ENCODE data around the gene PKD2.

DNA sequence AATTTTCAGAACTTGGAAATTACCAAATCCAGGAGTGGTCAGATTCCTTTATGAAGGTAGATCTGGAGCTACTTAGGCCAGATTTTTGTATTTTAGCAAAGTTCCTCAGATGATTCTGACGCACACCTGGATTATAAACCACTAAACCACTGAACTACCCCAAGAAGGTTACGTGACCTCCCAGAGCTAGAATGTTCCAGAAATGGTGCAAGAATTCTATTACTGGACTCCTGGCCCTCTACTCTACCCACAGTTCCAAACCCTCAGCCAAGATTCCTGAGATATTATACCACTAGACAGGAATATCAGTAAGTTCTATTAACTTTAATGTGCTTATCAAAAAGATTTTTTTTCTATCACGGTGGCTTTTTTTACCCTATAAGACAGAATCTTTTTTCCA lies 83.9 kb downstream of the PKD2 start:
- no peak for TF ChIP-seq POLR2A (IDR thresholded peaks at IDR 0.05; ENCODE audit: low read depth)
- TF ChIP-seq, protein P1, sequence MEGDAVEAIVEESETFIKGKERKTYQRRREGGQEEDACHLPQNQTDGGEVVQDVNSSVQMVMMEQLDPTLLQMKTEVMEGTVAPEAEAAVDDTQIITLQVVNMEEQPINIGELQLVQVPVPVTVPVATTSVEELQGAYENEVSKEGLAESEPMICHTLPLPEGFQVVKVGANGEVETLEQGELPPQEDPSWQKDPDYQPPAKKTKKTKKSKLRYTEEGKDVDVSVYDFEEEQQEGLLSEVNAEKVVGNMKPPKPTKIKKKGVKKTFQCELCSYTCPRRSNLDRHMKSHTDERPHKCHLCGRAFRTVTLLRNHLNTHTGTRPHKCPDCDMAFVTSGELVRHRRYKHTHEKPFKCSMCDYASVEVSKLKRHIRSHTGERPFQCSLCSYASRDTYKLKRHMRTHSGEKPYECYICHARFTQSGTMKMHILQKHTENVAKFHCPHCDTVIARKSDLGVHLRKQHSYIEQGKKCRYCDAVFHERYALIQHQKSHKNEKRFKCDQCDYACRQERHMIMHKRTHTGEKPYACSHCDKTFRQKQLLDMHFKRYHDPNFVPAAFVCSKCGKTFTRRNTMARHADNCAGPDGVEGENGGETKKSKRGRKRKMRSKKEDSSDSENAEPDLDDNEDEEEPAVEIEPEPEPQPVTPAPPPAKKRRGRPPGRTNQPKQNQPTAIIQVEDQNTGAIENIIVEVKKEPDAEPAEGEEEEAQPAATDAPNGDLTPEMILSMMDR (IDR thresholded peaks at IDR 0.05) = no peak
- no peak for TF ChIP-seq EP300 (IDR thresholded peaks at IDR 0.05)
- TF ChIP-seq POLR2AphosphoS5 (IDR thresholded peaks at IDR 0.05) = no peak
